Right lung (tissue), 5 donors: ENCODE measurements around the gene FTO. TPM values are rescaled to one million over a fixed set of nuclear protein-coding genes. Genes with fewer than 3 reads are reported as not detected.

Experiments used
- DNase-seq, 2 donors: peaks; one replicate each; pipeline ENCODE4 v3.0.0-alpha.2; 2013
- polyA plus RNA-seq, 5 donors: library from polyadenylated mRNA; unstranded; fragments of 120-200 nt; gene quantifications; one replicate each; pipeline versions ENCODE4 v1.2.1 to v1.2.3, GENCODE V29; 2013; ENCODE audit warnings: inconsistent platforms in 1 of 5, low replicate concordance in 1 of 5; ENCODE audit not compliant: insufficient read length in 5 of 5, insufficient read depth in 1 of 5

FTO gene
- polyA plus RNA-seq, 5 donors: 73.5 to 94.5 (median 92.2) TPM

DNA sequence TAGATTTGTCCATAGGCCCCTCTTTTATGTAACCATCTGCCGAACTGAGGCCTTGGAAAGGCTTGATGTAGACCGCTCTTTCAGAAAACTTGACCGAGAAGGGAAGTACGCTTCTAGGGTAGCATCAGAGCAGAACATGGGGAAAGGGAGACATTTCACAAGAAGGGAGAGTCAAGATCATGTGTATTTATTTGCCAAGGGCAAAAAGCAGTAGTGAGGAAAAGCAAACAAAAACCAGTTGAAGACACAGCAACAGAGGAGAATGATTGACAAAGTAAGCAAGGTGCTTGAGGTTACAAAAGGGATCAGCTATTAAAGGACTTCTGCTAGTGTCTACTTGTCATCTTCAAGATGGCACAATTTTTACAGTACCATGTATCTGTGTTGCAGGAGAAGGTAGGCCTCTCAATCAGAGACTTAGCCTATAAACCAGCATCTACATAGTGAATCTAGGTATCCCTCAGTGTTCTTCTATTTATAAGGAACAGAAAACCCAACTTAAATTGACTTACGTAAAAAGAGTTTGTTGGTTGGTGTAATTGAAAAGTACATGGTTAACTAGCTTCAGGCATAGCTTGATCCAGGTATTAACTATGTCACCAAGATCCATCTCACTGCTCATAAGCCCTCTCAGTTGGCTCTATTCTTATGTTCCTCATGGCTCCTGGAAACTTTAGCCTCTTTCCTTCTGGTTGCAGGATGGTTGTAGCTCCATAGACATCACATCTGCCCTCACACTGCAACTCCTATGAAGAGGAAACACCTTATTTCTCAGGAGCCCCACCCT, 294.3 kb downstream of the FTO start:
- DNase-seq: no peak

DNA sequence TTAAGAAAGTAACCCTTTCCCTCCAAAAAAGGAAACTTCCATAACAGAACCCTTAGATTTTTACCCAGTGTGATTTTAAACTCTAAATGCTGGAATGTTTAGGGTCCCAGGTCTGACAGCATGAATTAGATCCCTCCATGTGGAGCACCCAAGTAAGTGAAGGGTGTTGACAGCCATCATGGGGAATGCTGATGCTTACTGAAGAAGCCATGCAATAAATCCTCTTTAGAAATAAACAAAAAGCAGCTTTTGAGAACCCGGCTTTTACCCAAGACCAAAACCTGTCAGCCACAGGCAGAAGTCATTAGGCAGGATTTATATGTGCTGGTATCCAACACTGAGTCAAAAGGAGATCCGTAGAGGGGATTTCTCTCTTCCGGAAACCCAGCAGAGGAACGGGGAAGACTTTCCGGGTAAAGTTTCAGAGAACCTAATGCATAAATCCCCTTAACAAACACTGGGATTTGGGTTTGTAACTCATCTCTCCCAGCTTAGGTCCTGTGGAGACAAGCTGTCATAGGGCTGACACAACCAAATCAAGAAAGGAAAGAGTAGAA, 295.1 kb downstream of the FTO start:
- no peak for DNase-seq

DNA sequence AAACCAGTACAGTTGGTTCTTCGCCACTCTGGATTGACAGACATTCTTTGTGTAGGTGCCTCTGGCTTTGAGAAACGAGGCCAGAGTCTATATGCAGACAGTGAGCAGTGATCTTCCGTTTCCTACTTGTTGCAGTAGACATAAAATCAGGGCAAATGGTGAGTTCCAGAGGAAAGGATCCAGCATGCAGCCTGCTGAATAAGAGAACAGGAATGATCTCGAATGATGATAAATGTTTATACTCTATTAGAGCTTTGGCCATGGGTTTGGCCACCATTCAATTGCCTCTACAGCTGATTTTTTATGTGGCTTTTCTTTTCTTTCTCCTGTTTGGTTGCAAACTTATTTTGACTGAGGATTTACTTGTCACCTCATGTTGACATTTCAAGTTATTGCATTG, 295.9 kb downstream of the FTO start:
- no peak for DNase-seq

DNA sequence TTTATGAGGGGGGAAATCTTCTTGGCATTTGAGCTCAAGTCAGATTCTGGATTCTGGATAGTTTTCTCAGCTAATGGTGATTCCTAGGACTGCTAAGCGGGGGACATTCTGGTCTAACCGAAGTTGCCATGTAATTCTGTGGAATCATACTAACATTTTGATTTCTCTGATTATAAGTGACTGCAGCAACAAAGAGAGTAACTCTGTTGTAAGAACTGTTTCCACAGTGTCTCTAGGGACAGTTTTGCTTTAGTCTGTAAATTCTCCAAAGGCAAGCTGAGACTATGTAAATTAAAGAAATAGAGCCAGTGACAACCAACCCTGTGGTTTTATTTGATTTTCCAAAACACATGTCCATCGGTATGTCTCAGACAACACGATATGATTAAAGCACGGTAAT, 296.4 kb downstream of the FTO start:
- no peak for DNase-seq

DNA sequence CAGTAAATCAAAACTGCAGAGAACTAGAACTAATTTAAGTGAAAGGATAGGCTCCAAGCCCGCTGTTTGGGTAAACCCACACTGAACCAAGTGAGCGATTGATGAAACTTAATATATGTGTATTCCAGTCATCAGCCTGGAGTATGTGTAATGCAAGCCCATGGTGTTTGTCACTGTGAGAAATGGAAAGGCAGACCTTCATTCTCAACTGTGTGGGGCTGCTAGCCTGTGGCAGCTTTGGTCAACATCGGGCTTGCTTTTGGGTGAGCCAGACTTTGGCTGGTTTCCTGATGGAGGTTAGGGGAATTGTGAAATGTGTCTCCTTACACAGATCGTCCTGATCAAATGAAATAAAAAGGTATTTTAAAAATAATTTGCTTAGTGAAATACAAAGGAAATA, 302.7 kb downstream of the FTO start:
- DNase-seq: no peak

DNA sequence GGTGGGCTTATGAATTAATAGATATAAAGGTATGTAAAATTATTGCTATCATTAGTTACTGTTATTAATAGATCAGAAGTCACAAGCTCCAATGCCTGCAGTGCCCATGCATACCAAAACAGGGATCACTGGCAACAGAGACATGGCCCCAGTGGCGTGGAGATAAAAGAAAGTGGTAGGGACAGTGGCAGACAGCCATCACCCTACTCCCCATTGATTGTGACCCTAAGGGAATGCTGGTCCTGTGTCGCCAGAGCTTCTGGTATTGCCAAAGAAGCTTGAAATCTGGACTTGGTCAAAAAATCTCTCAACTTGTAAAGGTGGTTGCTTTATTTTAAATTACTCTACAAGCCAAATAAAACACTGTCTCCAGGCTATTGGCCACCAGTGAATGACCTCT, 303.5 kb downstream of the FTO start:
- no peak for DNase-seq

DNA sequence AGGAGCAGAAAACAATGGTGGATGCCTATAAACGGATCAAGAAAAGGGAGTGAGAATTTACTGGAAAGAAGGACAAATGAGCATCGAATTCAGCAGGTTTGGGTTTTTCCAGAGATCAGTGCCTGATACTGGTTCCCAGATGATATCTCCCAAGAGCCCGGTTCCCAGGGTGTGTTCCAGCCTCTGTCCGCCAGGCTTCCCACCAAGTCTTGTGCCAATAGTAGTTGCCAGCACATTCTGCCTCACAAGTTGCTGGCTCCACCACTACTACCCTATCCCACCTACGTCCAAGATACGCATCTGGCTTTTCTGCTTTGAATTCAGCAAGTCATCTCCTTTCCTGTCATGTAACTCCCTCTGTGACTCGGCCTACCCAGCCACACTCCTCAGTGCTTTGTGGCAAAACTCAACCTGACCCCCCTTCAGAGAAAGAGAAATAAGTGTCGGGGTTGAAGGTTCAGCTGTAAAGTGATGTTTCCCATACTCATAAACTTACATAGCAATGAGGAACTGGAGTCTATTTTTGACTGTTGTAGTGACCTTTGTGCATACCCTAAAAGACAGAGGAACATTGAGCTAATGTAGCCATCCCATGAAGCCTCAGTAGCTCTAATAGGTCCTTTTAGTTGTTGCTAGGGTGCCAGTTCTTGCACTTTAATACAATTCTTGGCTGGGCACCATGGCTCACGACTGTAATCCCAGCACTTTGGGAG, 305.7 kb downstream of the FTO start:
- DNase-seq: no peak

DNA sequence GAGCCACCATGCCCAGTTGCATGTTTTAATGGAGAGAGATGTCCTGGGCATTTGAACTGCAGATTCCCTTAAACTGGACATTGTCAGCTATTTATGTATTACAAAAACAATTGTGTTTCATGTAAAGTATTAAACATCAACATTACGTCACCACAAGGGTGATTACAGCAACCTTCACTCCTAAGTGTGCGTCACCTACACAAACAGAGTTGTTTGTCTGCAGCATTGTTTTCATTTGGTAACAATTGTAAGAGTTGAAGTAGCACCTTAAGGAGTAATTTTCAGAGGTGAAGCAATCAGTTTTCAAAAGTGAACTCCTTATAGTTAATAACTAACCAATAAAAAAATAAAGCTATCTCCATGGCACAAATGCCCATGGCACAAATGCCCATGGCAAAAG, 311.2 kb downstream of the FTO start:
- no peak for DNase-seq

DNA sequence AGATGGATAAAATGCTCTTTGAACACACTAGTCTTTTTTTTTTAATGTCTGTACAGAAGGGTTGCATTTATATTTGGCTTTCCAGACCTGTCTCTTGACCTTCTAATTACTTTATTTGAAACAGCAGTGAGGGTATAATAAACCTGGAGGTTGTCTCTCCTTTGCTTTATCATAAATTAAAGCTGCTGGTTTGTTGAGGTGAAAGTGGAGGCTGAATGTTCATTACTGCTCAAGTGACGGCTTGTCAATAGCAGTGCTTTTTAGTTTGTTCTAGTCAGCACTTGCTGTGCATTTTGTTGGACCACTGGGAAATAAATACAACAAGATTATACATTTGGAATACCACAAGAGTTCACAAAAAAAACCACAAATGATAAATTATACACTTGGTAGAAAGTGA, 318.4 kb downstream of the FTO start:
- no peak for DNase-seq

DNA sequence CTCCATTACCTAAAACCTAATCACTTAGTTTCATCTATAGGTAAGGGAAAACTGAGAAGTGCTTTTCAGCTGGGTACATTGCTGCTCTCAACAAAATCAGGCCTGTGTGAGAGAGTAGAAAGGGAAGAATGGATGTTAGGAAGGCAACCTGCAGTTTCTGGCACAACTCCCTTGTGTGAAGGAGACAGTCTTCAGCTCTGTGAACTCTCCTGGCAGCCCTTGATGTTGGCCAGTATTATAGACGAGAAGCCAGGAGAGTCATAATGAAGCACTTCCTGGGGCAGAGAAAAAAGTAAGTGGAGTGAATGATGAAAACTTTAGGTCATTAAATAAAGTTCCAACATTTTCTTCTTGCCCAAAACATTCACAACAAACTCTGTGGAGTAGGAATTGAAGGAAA, 322.5 kb downstream of the FTO start:
- DNase-seq: no peak

DNA sequence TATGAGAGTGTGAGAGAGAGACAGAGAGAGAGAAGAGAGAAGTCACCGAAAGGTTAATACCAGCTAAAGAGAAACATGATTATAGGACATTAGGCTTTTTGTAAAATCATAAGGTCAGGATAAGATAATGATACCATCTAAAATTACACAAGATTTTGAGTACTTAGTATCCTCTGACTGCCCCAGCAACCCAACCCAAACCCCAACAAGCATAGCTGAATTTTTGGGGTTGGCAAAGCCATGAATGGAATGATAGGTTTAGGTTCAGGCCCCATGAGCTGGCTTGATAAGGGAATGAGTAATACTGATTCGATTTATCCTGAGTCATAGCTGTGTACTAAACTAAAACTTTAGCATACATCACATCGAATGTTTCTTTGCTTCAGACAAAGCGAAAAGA, 323.1 kb downstream of the FTO start:
- no peak for DNase-seq

DNA sequence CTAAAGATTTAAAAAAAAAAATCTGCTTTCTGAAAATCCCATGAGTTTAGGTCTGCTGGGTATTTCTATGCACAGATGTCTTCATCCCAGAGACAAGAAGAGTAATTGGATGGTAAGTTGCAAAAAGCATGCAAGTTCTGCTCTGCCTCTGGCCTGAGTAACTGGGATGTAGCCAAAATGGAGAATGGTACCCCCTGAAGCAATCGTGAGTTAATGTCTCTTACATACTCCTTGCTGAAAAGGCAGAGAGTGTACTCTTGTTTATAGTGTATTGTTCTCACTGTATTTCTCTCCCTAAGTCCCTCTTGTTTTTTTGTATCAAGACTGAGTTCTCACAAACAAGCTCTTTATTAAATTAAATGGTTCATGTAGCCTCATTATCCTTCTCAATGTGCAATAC, 323.6 kb downstream of the FTO start:
- no peak for DNase-seq

DNA sequence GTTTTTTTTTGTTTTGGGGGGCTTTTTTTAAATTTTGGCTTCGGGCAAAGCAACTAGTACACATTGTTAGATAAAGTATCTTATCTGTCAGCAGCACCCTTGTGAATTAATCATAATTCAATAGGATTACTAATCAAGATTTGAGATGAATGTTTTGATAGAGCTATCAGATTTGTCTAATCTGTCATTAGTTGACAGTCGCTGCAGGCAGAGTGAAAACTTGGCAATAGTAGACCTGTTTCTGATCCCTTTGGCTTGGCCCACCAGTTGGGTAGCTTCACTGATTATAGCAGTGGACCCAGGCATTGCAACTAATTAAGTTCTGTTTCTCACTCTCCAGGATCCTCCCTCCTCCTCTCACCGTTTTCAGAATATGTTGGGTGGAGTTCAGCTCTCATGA, 324.0 kb downstream of the FTO start:
- DNase-seq: no peak

DNA sequence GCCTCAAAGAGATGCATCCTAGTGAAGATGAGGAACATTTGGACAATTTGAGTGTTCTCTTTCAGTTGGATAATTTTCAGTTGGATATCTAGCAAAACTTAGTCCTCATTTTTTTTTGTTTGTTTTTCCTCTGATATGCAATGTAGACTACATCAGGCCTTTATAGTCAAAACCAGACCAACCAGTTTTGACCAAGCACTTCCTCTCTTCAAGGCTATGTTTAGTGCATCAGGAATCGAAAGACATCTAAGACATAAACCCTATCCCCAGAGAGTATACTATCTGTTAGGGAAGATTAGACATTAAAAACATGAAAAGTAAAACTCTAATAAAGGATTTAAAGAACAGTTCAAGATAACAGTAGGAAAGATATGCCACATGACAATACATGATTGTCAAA, 326.5 kb downstream of the FTO start:
- no peak for DNase-seq

DNA sequence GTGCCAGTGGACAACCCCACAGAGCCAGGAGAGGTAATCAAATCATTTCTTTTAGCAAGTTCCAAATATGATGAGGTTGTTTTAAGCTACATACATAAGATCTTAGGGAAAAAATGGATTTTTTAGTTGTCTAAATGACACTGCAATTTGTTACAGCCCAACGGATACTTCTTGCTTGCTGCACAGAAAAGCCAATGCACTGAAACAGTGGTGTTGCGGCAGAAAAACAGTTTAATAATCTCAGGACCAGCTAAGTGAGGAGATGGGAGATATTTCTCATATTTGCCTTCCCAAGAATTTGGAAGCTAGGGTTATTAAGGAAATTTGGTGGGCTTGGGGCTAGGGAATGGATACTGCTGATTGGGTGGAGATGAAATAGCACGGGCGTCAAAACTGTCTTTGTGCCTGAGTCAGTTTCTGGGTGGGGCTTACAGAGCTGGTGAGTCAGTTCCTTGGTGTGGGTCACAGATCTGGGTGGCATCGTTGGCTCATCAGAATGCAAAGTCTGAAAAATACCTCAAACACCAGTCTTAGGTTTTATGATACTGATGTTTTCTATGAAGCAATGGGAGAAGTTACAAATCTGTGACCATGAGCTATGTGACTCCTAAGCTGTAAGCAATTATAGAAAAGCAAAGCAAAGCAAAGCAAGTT, 327.3 kb downstream of the FTO start:
- DNase-seq: no peak

DNA sequence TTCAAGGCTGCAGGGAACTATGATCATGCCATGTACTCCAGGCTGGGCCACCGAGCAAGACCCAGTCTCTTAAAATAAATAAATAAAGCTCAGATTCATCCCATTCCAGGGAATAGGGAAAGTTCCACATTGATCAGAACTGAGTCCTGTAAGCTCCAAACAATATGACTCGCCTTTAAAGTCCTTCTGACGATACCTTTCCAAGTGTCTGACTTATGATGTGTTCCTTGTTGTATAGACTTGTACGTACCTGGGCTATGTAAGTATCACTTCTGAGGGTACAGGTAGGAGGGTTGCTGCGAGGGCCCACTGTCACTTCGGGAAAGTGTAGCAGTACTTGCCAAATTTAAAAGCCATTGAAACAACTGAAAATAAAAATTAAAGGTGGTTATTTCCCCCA, 329.8 kb downstream of the FTO start:
- DNase-seq: no peak

DNA sequence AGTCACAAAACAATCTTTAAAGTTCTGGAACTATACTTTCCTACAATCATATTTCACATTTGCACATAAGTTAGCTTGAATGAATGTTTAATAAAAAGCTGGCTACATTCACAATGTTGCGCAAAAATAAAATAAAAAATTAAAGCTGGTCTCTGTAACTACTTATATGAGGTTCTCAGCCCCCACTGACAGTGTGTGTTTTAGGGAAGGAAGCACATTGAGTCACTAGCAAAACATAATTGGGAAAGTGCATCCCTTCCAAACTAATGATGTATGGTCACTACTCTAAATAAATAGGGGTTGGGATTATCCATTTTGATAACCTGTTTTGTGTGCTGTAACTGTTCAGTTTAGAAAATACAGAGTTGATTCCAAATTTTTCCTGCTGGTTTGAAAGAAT, 330.7 kb downstream of the FTO start:
- DNase-seq: no peak

DNA sequence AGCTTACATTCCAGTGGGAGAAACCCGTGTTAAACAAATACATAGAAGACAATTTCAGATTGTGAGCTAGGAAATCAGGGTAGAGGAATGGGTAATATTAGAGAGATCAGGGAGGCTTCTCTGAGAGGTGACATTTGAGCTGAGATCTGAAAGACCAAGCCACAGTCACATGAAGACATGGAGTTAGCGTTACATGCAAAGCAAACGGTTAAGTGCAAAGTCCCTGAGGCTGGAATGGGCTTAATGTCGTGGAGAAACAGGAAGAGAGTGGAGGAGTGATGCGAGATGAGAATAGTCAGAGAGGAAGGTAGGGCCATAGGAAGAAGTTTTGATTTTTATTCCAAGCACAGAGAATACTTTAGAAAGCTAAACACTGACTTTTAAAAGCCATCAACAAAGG, 336.5 kb downstream of the FTO start:
- no peak for DNase-seq

DNA sequence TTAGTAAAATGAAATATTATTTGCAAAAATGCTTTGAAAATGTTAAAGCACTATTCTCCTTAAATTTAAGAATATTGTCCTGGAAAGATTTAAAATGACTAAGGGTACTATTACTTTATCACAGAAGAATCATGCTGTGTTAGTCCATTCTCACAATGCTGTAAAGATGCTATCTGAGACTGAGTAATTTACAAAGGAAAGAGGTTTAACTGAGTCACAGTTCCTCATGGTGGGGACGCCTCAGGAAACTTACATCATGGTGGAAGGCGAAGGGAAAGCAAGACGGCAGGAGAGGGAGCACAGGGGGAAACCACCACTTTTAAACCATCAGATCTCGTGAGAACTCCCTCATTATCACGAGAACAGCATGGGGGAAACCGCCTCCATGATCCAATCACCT, 337.0 kb downstream of the FTO start:
- no peak for DNase-seq

DNA sequence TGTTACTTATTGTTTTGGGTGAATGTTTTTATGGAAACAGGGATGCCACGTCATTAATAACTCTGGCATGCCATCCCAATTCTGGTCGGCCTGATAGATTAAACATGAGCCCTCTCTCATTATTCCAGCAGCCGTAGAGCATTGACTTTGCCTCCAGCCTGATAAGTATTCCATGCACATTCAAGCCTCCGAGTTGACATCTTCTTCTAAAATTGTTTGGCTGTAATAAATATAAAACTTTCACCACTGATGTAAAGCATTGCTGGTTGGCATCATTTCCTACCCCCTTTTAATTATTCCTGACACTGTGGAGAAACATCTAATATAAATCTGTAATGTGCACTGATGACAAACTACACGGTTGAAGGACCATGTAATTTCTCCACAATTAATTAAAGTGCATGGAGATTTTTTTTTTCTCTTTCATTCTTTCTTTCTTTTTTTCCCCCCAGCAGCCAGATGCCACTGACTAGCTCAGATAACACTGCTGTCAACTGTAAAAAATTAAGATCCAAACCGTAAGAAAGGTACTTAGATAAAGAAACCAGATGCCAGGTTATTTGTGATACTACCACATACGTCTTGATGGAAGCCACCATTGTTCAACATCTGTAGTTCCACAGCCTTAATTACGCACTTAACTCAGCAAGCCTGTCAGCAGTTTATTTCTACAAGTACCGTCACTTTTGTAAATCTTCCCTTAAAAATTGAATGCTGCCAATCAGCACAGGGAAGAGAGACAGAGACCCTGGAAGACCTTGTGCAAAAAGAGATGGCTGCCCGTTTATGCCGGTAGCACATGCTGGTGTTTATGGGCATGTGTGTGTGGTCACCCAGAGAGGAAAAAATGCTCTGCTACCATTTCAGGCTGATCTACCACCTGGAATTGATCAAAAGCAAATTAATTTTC, 344.9 kb downstream of the FTO start:
- DNase-seq: no peak

DNA sequence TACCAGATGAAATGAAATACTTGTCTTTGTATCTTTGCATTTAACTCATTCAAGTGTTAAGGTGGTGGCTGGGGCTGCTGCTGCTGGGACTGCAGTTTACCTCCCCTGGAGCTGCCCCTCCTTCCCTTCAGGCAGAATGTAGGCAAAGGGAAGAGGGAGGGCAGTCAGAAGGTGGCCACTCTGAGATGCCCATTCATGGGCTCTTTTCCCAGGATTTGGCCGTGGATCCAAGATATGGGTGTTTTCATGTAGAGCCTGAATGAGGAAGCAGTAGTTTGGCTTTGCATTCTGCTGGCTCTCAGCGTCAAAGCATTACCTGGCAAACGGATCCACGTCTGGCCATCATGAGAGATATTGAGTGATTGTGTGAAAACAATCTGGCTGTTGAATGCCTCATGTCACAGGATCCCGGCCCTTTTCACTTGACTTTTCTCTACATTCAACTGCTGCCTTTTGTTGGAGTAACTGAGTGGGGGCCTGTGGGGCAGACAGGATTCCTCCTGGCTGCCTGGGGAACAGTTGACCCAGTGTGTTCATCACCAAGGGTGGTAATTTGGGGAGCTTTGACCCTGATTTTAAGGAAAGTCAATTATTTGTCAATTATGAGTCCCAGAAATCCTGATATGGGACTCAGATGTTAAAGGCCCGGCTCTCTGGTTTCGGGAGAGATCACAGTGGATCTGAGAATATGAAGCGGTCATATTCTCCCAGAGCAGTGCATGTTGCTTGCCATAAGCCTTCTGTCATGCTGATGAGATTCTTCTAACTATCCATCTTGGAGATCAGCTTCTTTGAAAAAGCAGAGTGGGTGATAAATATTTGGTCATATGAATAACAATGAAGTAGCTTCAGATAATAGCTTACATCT, 345.9 kb downstream of the FTO start:
- no peak for DNase-seq
